ENCODE measurements around the gene MPZL1. TPM values are rescaled to one million over a fixed set of nuclear protein-coding genes. Genes with fewer than 3 reads are reported as not detected.
"Not testable (repeated sequence)": the region's sequence is repeated elsewhere in the genome, so short reads cannot be mapped to it uniquely, and the experiment has no call there.

The MPZL1 gene
- total and polyA plus RNA-seq, 5 donors from 2014 or later, result 3.3 to 10.0 (median 8.4) TPM

GRCh38 chr1:167806235-167806634 lies 84.5 kb downstream of the MPZL1 start:
- H3K9me3 ChIP-seq (ENCODE audit: control insufficient read depth in 2 of 2, low read length in 2 of 2); H3K27me3 Mint-ChIP-seq; H3K4me3 ChIP-seq (ENCODE audit: low read depth, low read length); H3K9me3 Mint-ChIP-seq; H3K36me3 Mint-ChIP-seq; H3K27ac ChIP-seq (ENCODE audit: insufficient read depth, low read length, poor library complexity, severe bottlenecking); ATAC-seq (ENCODE audit: low read depth in 2 of 2); H3K27me3 ChIP-seq (ENCODE audit: control insufficient read depth, insufficient read depth, low read length); H3K36me3 ChIP-seq (ENCODE audit: control insufficient read depth, insufficient read depth, low read length); DNase-seq: not testable (repeated sequence)
- H3K4me3 Mint-ChIP-seq, result peak overlapping the region in 1 of 4 donors; percentile 52
- H3K27ac Mint-ChIP-seq, result peak overlapping the region in 1 of 3 donors; percentile 82
- H3K4me1 ChIP-seq (ENCODE audit: control insufficient read depth, insufficient read depth, low read length, poor library complexity, severe bottlenecking), result peaks cover 28% of the 10 kb centered on the region
- peaks cover 12 to 33% (median 25%) of the 10 kb centered on the region in 4 donors for H3K4me1 Mint-ChIP-seq

GRCh38 chr1:167806676-167807075 lies 84.9 kb downstream of the MPZL1 start:
- H3K36me3 ChIP-seq (ENCODE audit: control insufficient read depth, insufficient read depth, low read length); H3K27me3 Mint-ChIP-seq; H3K36me3 Mint-ChIP-seq; H3K4me3 Mint-ChIP-seq; H3K27me3 ChIP-seq (ENCODE audit: control insufficient read depth, insufficient read depth, low read length); H3K27ac ChIP-seq (ENCODE audit: insufficient read depth, low read length, poor library complexity, severe bottlenecking); H3K9me3 Mint-ChIP-seq; H3K4me3 ChIP-seq (ENCODE audit: low read depth, low read length); DNase-seq; H3K27ac Mint-ChIP-seq; ATAC-seq (ENCODE audit: low read depth in 2 of 2); H3K9me3 ChIP-seq (ENCODE audit: control insufficient read depth in 2 of 2, low read length in 2 of 2): not testable (repeated sequence)
- H3K4me1 ChIP-seq (ENCODE audit: control insufficient read depth, insufficient read depth, low read length, poor library complexity, severe bottlenecking), result peaks cover 28% of the 10 kb centered on the region
- peaks cover 12 to 33% (median 25%) of the 10 kb centered on the region in 4 donors for H3K4me1 Mint-ChIP-seq

DNA sequence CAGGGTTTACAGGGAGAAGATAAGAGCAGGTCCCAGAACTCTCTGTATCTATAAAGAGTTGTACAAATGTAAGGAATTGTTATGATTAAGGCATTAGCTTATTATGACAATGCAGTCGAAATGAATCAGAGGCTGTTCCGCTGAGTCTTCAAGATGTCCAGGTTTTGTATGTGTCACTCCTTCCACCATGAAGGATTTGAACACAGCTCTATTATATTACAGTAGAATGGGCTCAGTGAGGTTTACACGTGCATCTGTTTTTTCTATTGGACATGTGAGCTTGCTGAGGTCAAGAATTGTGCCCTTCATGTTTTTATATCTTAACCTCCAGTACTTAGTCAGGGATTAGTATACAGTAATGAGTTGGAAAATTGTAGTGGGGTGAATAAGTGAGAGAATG lies 86.3 kb downstream of the MPZL1 start:
- H3K36me3 Mint-ChIP-seq, result peaks cover 5% of the 10 kb centered on the region
- peaks cover 12 to 29% (median 24%) of the 10 kb centered on the region in 4 donors for H3K4me1 Mint-ChIP-seq
- Histone ChIP-seq H3K36me3 (ENCODE audit: control insufficient read depth, insufficient read depth, low read length) (no peaks in the 10 kb centered on the region), H3K9me3 (ENCODE audit: control insufficient read depth in 2 of 2, low read length in 2 of 2) (peaks cover 0 to 8% of the 10 kb centered on the region in 2 experiments), H3K4me1 (ENCODE audit: control insufficient read depth, insufficient read depth, low read length, poor library complexity, severe bottlenecking) (peaks cover 25% of the 10 kb centered on the region), H3K27me3 (ENCODE audit: control insufficient read depth, insufficient read depth, low read length) (no peaks in the 10 kb centered on the region), H3K4me3 (ENCODE audit: low read depth, low read length) (no peak overlapping the region), H3K27ac (ENCODE audit: insufficient read depth, low read length, poor library complexity, severe bottlenecking) (no peak overlapping the region)
- H3K27me3 Mint-ChIP-seq, result peaks cover 18% of the 10 kb centered on the region
- ATAC-seq (ENCODE audit: low read depth in 2 of 2) (no peak), DNase-seq (no peak)
- no peak overlapping the region for H3K27ac Mint-ChIP-seq
- H3K4me3 Mint-ChIP-seq, result no peak overlapping the region
- peaks cover 0 to 14% (median 5%) of the 10 kb centered on the region in 7 donors for H3K9me3 Mint-ChIP-seq

DNA sequence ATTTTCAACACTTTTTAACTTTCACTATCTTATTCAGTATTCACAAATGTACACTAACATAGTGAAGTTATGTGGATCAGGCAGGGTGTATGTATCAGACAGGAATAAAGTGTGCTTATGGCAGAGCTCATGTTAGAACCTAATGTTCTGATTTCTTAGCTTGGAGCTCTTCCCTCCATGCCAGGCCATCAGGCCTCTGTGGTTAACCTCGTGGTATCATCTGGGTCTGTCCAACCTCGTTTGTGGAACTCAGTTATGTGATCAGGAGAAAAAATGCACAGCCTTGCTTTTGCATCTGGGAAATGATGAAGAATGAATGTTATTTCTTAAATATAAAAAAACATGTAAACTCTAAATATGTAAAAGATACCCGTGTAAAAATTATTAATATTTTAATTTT lies 86.9 kb downstream of the MPZL1 start:
- H3K4me1 ChIP-seq (ENCODE audit: control insufficient read depth, insufficient read depth, low read length, poor library complexity, severe bottlenecking), result peaks cover 19% of the 10 kb centered on the region
- H3K4me3 Mint-ChIP-seq, result no peak overlapping the region
- peaks cover 0 to 17% (median 5%) of the 10 kb centered on the region in 7 donors for H3K9me3 Mint-ChIP-seq
- H3K4me3 ChIP-seq (ENCODE audit: low read depth, low read length), result no peak overlapping the region
- no peak overlapping the region for H3K27ac Mint-ChIP-seq
- H3K27me3 ChIP-seq (ENCODE audit: control insufficient read depth, insufficient read depth, low read length), result no peaks in the 10 kb centered on the region
- peaks cover 0 to 8% of the 10 kb centered on the region in 2 experiments for H3K9me3 ChIP-seq (ENCODE audit: control insufficient read depth in 2 of 2, low read length in 2 of 2)
- peaks cover 24% of the 10 kb centered on the region for H3K27me3 Mint-ChIP-seq
- ATAC-seq (ENCODE audit: low read depth in 2 of 2), result no peak
- no peak for DNase-seq
- H3K4me1 Mint-ChIP-seq, result peaks cover 9 to 23% (median 19%) of the 10 kb centered on the region in 4 donors
- no peaks in the 10 kb centered on the region for H3K36me3 ChIP-seq (ENCODE audit: control insufficient read depth, insufficient read depth, low read length)
- peaks cover 6% of the 10 kb centered on the region for H3K36me3 Mint-ChIP-seq
- H3K27ac ChIP-seq (ENCODE audit: insufficient read depth, low read length, poor library complexity, severe bottlenecking), result no peak overlapping the region

DNA sequence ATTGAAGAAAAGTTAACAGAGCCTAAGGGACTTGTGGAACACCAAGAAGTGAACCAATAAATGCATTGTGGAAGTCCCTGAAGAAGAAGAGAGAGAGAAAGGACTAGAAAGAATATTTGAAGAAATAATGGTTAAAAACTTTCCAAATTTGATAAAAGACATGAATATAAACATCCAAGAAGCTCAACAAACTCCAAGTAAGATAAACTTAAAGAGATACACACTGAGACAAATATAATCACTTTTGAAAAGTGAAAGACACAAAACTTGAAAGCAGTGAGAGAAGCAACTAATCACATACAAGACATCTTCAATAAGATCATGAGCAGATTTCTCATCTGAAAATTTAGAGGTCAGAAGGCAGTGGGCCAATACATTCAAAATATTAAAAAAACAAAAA lies 91.2 kb downstream of the MPZL1 start:
- Mint-ChIP-seq H3K27me3 (peaks cover 45% of the 10 kb centered on the region), H3K27ac (no peak overlapping the region), H3K4me1 (peaks cover 0 to 2% (median 0%) of the 10 kb centered on the region in 4 donors), H3K4me3 (no peak overlapping the region), H3K36me3 (peaks cover 12% of the 10 kb centered on the region), H3K9me3 (peaks cover 4 to 30% (median 15%) of the 10 kb centered on the region in 7 donors)
- H3K36me3 ChIP-seq (ENCODE audit: control insufficient read depth, insufficient read depth, low read length), result no peaks in the 10 kb centered on the region
- ATAC-seq (ENCODE audit: low read depth in 2 of 2) (no peak), DNase-seq (no peak)
- no peaks in the 10 kb centered on the region for H3K27me3 ChIP-seq (ENCODE audit: control insufficient read depth, insufficient read depth, low read length)
- H3K9me3 ChIP-seq (ENCODE audit: control insufficient read depth in 2 of 2, low read length in 2 of 2), result peaks cover 5 to 15% of the 10 kb centered on the region in 2 experiments
- no peak overlapping the region for H3K27ac ChIP-seq (ENCODE audit: insufficient read depth, low read length, poor library complexity, severe bottlenecking)
- H3K4me1 ChIP-seq (ENCODE audit: control insufficient read depth, insufficient read depth, low read length, poor library complexity, severe bottlenecking), result no peaks in the 10 kb centered on the region
- no peak overlapping the region for H3K4me3 ChIP-seq (ENCODE audit: low read depth, low read length)

DNA sequence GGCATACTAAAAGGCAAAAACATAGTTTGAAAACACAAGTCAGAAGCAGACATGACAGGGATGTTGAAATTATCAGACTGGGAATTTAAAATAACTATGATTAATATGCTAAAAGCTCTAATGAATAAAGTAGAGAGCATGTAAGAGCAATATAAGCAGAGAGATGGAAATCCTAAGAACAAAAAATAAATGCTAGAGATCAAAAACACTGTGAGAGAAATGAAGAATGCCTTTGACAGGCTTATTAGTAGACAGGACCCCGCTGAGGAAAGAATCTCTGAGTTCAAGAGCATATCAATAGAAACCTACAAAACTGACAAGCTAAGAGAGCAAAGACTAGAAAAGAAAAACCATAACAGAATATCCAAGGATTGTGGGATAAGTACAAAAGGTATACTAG lies 93.9 kb downstream of the MPZL1 start:
- no peaks in the 10 kb centered on the region for H3K27me3 ChIP-seq (ENCODE audit: control insufficient read depth, insufficient read depth, low read length)
- H3K36me3 Mint-ChIP-seq, result peaks cover 12% of the 10 kb centered on the region
- peaks cover 0 to 5% (median 0%) of the 10 kb centered on the region in 4 donors for H3K4me1 Mint-ChIP-seq
- peaks cover 4 to 30% (median 17%) of the 10 kb centered on the region in 7 donors for H3K9me3 Mint-ChIP-seq
- H3K4me3 Mint-ChIP-seq, result no peak overlapping the region
- no peak overlapping the region for H3K4me3 ChIP-seq (ENCODE audit: low read depth, low read length)
- DNase-seq (no peak), ATAC-seq (ENCODE audit: low read depth in 2 of 2) (no peak)
- peaks cover 5 to 15% of the 10 kb centered on the region in 2 experiments for H3K9me3 ChIP-seq (ENCODE audit: control insufficient read depth in 2 of 2, low read length in 2 of 2)
- no peaks in the 10 kb centered on the region for H3K36me3 ChIP-seq (ENCODE audit: control insufficient read depth, insufficient read depth, low read length)
- no peak overlapping the region for H3K27ac ChIP-seq (ENCODE audit: insufficient read depth, low read length, poor library complexity, severe bottlenecking)
- H3K4me1 ChIP-seq (ENCODE audit: control insufficient read depth, insufficient read depth, low read length, poor library complexity, severe bottlenecking), result peaks cover 5% of the 10 kb centered on the region
- H3K27me3 Mint-ChIP-seq, result peaks cover 54% of the 10 kb centered on the region
- H3K27ac Mint-ChIP-seq, result no peak overlapping the region

DNA sequence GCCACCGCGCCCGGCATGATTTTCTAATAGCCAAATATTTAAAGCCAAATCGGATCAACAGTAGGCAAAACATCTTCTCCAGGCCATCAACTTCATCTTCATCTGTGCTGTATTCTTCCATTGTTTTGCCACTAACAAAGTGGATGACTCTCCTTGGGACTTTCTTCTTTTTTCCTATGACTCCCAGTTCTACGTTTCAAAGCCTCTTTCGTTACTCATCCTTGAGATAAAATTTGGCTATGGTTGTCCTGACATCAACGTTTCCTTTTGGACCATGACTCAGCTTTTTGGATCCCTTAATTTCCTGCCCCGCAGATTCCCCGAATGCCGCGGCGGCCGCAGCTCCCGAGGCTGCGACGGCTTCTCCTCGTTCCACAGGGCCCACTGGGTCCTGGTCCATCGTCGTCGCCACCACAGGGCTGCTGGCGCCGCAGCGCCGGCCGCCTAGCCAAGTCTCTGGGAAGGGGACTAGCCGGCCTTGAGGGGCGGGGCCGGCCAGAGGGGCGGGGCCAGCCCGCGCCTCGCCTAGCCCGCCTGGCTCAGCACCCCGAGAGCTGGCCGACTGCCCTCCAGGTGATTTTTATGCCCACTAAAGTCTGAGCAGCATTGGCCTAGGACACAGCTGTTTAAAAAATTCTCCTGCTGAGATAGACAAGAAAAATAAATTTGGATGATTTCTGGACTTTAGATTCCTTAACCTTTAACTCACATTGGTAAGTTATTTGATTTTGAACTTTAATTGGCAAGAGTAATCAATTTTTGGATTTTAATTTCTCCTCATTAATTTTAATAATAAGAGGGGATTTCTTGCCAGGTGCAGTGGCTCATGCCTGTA lies 98.3 kb downstream of the MPZL1 start:
- peak overlapping the region in 2 of 4 donors; percentile 33 to 68 for H3K4me3 Mint-ChIP-seq
- peak in 1 of 3 donors; percentile 23 for DNase-seq

More for the DNA sequence above, 98.3 kb downstream of the MPZL1 start:
- H3K36me3 Mint-ChIP-seq, result peaks cover 6% of the 10 kb centered on the region
- H3K27ac Mint-ChIP-seq, result no peak overlapping the region
- H3K9me3 ChIP-seq (ENCODE audit: control insufficient read depth in 2 of 2, low read length in 2 of 2), result peaks cover 5 to 7% of the 10 kb centered on the region in 2 experiments
- no peaks in the 10 kb centered on the region for H3K36me3 ChIP-seq (ENCODE audit: control insufficient read depth, insufficient read depth, low read length)
- peaks cover 0 to 5% (median 0%) of the 10 kb centered on the region in 4 donors for H3K4me1 Mint-ChIP-seq
- H3K4me3 ChIP-seq (ENCODE audit: low read depth, low read length), result no peak overlapping the region
- H3K27me3 ChIP-seq (ENCODE audit: control insufficient read depth, insufficient read depth, low read length), result peaks cover 4% of the 10 kb centered on the region
- no peak overlapping the region for H3K27ac ChIP-seq (ENCODE audit: insufficient read depth, low read length, poor library complexity, severe bottlenecking)
- peaks cover 5% of the 10 kb centered on the region for H3K4me1 ChIP-seq (ENCODE audit: control insufficient read depth, insufficient read depth, low read length, poor library complexity, severe bottlenecking)
- no peak for ATAC-seq (ENCODE audit: low read depth in 2 of 2)
- peaks cover 37% of the 10 kb centered on the region for H3K27me3 Mint-ChIP-seq
- H3K9me3 Mint-ChIP-seq, result peaks cover 2 to 10% (median 8%) of the 10 kb centered on the region in 7 donors
